Measurements from ENCODE around the gene DCK. TPM values are rescaled to one million over a fixed set of nuclear protein-coding genes. Genes with fewer than 3 reads are reported as not detected.

The DCK gene
- total and polyA plus RNA-seq, 2 of the 4 experiments (the other 2 are of a cell fraction) = 7.0 to 8.9 TPM

- CTCF ChIA-PET = no interaction called here
These were observed 34.2 kb downstream of the DCK start for GRCh38 chr4:71027611-71028010.

More at GRCh38 chr4:71027611-71028010, 34.2 kb downstream of the DCK start:
- no peak for DNase-seq
- Histone ChIP-seq H3K9me3 (ENCODE audit: control insufficient read depth, insufficient read depth, low read length) (no peaks in the 10 kb centered on the region), H3K9me1 (ENCODE audit: insufficient read depth, low read length) (no peaks in the 10 kb centered on the region), H2BK120ac (ENCODE audit: low read depth, low read length) (no peak overlapping the region), H3K9ac (ENCODE audit: low read depth, low read length) (no peak overlapping the region), H3K23ac (ENCODE audit: low read depth, low read length) (no peak overlapping the region), H2BK5ac (ENCODE audit: low read depth, low read length, poor library complexity, severe bottlenecking) (peak overlapping the region; percentile 70), H3K56ac (ENCODE audit: extremely low read depth, insufficient read depth, low read length) (no peak overlapping the region), H2BK20ac (ENCODE audit: low read depth, low read length) (no peak overlapping the region), H3K36me3 (ENCODE audit: control insufficient read depth, insufficient read depth, low read length) (peaks cover 4% of the 10 kb centered on the region), H4K5ac (ENCODE audit: low read depth, low read length) (no peak overlapping the region), H3K27ac (ENCODE audit: insufficient read depth, low read length) (no peak overlapping the region), H4K20me1 (ENCODE audit: insufficient read depth, low read length) (no peaks in the 10 kb centered on the region), H2AK5ac (ENCODE audit: low read depth, low read length) (no peak overlapping the region), H3K4me2 (ENCODE audit: low read depth, low read length) (no peak overlapping the region), H4K8ac (ENCODE audit: low read depth in 2 of 2, low read length in 2 of 2) (no peak overlapping the region), H2BK15ac (ENCODE audit: low read depth, low read length) (no peak overlapping the region), H3K14ac (replicated peaks; ENCODE audit: low read depth, low read length) (no peak overlapping the region), H3K4me1 (ENCODE audit: control insufficient read depth, insufficient read depth, low read length) (peaks cover 3% of the 10 kb centered on the region), H2AK9ac (replicated peaks; ENCODE audit: low read depth, low read length, poor library complexity) (no peak overlapping the region), H3K4ac (ENCODE audit: low read depth, low read length) (no peak overlapping the region), H3K4me3 (ENCODE audit: insufficient read depth, low read depth, low read length) (no peak overlapping the region), H3K79me1 (ENCODE audit: low read depth in 1 of 2, low read length in 2 of 2) (peaks cover 9 to 25% of the 10 kb centered on the region in 2 experiments), H2AFZ (replicated peaks; ENCODE audit: low read length, poor library complexity) (no peak overlapping the region), H3K18ac (ENCODE audit: low read depth, low read length) (no peak overlapping the region), H4K91ac (ENCODE audit: insufficient read depth, low read depth, low read length) (no peak overlapping the region), H3K27me3 (ENCODE audit: control insufficient read depth, insufficient read depth, low read length) (no peaks in the 10 kb centered on the region)
- ATAC-seq (ENCODE audit: low read depth) = no peak
- dilution Hi-C loops (cut with HindIII; ENCODE audit: low sequenced_read_pairs, unreplicated experiment) = no loop called here
- in situ Hi-C loops (cut with MboI; ENCODE audit: low sequenced_read_pairs) = loop anchor here (25.0 kb wide), 1 partner anchor 535 kb away; no protein-coding TSS in a partner anchor
- no CpG with 5 or more reads among the region's 1 CpG for WGBS, 2 experiments (ENCODE audit: extremely low coverage in 2 of 2, insufficient read length in 1 of 2)
- no TSS peak for BruUV-seq (replicated peaks)
- intact Hi-C loops (cut with micrococcal nuclease) = no loop called here
- POLR2A ChIA-PET (ENCODE audit: unreplicated experiment) = no interaction called here
- TF ChIP-seq CTCF (conservative IDR thresholded peaks at IDR 0.05; ENCODE audit: low read depth, low read length) (no peak), BHLHE40 (IDR thresholded peaks at IDR 0.05; ENCODE audit: low read depth, low read length) (no peak), USF2 (IDR thresholded peaks at IDR 0.05; ENCODE audit: low read depth, low read length) (no peak), RAD21 (IDR thresholded peaks at IDR 0.05; ENCODE audit: low read length) (no peak), FOS (IDR thresholded peaks at IDR 0.05; ENCODE audit: low read depth, low read length) (no peak), POLR2A (IDR thresholded peaks at IDR 0.05; ENCODE audit: low read depth, low read length) (no peak), NFE2L2 (IDR thresholded peaks at IDR 0.05; ENCODE audit: low read depth, low read length) (no peak), CHD1 (IDR thresholded peaks at IDR 0.05; ENCODE audit: low read depth, low read length) (no peak), CEBPB (IDR thresholded peaks at IDR 0.05; ENCODE audit: low read depth, low read length) (no peak), ELK1 (IDR thresholded peaks at IDR 0.05; ENCODE audit: borderline replicate concordance, low read depth, low read length) (no peak), SMC3 (IDR thresholded peaks at IDR 0.05; ENCODE audit: low read depth, low read length) (no peak), MXI1 (IDR thresholded peaks at IDR 0.05; ENCODE audit: borderline replicate concordance, low read depth, low read length) (no peak), MAFK (IDR thresholded peaks at IDR 0.05; ENCODE audit: low read depth, low read length) (no peak), MAZ (IDR thresholded peaks at IDR 0.05; ENCODE audit: borderline replicate concordance, low read depth, low read length) (no peak), RFX5 (IDR thresholded peaks at IDR 0.05; ENCODE audit: low read depth, low read length) (no peak), RCOR1 (IDR thresholded peaks at IDR 0.05; ENCODE audit: insufficient replicate concordance, low read length) (no peak)
